Jurkat, Clone E6-1 (cell line): Measurements from ENCODE around the gene XRCC3. TPM values are rescaled to one million over a fixed set of nuclear protein-coding genes. Genes with fewer than 3 reads are reported as not detected.

Experiments
- DNase-seq: peaks from one replicate; pipeline ENCODE4 v3.0.0-alpha.2; 2011; ENCODE audit warnings: low read depth, low spot score
- H3K4me3 ChIP-seq: 2 replicates; pipeline ENCODE4 v1.5.1; 2011; ENCODE audit warnings: mild to moderate bottlenecking, low read length, control low read depth, moderate library complexity
- polyA plus RNA-seq: library from polyadenylated mRNA; unstranded; fragments of >200 nt; gene quantifications from one replicate; pipeline ENCODE4 v1.2.1, GENCODE V29; 2012; ENCODE audit warnings: missing spikeins; ENCODE audit not compliant: insufficient read length, insufficient read depth

XRCC3 gene
- polyA plus RNA-seq = 57.3 TPM

DNA sequence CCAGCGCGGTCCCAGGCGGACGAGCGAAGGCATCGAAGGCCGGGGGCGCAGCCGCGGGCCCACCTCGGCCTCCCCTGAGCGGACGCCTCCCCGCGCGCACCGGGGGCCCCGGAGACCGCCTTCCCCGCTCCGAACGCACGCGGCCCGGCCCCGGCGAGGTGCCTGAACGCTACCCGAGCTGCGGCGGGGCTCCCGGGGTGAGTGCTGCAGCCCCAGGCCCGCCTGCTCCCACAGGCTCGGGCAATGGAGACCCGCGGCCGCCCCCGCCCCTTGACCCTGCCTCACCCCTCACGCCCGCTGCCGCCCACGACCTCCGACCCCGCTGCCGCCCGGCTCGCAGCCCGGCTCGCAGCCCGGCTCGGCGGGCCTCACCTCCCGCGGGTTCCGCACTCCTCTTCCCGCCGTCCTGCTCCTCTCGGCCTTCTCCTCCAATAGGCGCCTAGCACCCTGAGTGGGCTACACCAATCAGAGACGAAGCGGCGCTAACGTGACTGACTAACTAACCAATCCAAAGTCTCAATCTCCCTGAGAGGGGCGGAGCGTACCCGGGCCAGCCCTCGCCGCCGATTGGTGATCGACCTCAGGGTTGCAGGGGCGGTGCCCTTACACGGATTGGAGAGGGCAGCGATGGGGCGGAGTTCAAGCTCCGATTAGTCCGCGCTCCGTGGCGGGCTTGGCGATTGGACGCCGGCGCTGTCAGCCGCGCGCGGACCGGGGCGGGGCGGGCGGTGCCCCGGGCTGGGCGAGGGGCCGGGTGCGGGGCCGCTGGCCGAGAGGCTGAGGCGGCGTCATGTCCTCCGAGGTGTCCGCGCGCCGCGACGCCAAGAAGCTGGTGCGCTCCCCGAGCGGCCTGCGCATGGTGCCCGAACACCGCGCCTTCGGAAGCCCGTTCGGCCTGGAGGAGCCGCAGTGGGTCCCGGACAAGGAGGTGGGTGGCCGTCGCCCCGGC lies at the start of gene XRCC3, which contains the start of gene ZFYVE21:
Gene XRCC3, minus strand, starts transcription at position 400 of the 949 bp plus-strand sequence. CDS start 4,364 bp downstream, outside the sequence.
Gene ZFYVE21, plus strand, starts transcription at position 759 of the 949 bp plus-strand sequence. Its CDS starts 32 bp downstream, at position 791.
- DNase-seq = peak; percentile 99
- peak within 1 kb of the TSS; percentile 70 for H3K4me3 ChIP-seq

- no peak overlapping the region for H3K4me3 ChIP-seq
- peak; percentile 8 for DNase-seq
Observed at GRCh38 chr14:103763730-103764488, 48.7 kb upstream of the XRCC3 start.

DNA sequence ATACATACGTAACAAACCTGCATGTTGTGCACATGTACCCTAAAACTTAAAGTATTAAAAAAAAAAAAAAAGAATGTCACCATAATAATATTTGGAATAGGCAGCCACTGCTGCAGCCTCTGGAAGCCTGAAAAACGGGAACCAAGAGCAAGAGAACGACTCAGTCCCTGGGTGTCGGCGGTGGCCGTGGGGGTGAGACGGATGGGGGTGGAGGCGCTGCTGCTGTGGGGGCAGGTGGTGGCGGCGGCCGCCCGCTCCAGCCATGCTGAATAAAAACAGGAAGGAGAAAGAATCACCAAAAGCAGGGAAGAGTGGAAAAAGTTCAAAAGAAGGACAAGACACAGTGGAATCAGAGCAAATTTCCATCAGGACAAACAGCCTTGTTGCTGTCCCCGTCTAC lies 47.3 kb upstream of the XRCC3 start:
- no peak for DNase-seq
- H3K4me3 ChIP-seq = no peak overlapping the region

GRCh38 chr14:103762036-103762435 lies 46.8 kb upstream of the XRCC3 start:
- DNase-seq = no peak
- no peak overlapping the region for H3K4me3 ChIP-seq

DNA sequence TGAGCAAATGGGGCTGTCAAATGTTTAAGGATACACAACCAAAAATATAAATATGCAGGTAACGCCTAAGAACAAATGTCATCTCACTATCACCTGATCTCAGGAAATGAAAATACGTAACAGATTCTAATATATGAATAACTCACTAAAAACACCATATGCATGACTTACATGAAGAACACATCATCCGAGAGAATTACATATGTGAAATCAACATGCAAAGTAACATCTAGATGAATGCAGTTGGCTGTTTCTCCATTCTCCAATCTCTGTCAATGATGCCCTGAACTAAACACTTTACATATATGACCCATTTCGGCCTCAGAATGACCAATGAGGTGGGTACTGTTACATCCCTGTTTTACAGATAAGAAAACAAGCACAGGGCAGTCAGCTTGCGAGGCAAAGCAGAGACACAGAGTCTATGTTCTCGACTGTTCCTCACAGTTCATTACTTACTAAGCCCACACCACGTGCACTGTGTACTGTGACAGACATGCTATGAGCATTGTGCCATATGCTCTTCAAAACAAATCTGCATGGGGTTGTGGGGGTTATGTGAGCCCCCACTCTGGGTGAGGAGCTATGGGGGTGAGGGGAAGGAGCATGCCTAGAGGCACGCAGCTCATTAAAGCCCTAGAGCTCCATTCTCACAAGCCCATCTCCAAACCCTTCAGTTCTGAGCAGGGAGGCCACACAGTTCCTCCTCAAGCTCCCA lies 43.0 kb upstream of the XRCC3 start:
- H3K4me3 ChIP-seq = no peak overlapping the region
- DNase-seq = no peak

GRCh38 chr14:103755060-103755459 lies 39.8 kb upstream of the XRCC3 start:
- DNase-seq = no peak
- H3K4me3 ChIP-seq = no peak overlapping the region

DNA sequence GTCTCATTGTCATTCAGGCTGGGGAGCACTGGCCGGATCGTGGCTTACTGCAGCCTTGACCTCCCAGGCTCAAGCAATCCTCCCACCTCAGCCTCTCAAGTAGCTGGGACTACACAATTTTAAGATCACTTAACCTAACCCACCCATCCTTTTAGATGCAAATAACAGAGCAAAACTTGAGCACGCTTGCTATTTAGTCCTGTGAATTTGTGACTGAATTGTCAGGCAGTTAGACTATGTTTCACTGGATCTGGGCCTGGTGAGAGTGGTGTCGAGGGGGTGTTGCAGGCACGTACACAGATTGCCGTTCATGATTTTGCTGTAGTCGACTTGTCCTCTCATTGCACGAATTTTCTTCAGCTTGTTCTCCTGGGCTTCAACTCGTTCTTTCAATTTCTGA lies 38.5 kb upstream of the XRCC3 start:
- no peak for DNase-seq

GRCh38 chr14:103749860-103750259 lies 34.6 kb upstream of the XRCC3 start:
- H3K4me3 ChIP-seq = no peak overlapping the region
- DNase-seq = peak; percentile 57

More for the DNA sequence above, 38.5 kb upstream of the XRCC3 start:
- no peak overlapping the region for H3K4me3 ChIP-seq

DNA sequence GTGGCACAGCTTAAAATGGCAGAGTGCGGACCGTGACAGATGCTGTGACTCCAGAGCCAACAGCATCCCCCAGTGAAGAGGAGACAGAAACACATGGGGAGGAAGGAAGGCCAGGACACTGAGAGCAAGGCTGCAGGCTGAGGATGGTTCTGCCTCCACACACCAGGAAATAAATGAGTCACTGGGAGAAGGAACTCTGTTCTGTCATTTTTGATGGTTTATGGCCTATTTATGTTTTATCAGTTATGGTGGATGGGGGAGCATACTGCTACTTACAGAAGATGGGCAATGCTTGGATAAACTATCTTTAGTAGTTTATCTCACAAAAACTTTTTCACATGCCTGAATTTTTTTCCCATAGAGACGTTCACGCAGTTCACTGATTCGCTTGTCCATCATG lies 34.2 kb upstream of the XRCC3 start:
- peak; percentile 31 for DNase-seq
- H3K4me3 ChIP-seq = no peak overlapping the region

- DNase-seq = peak; percentile 96
- peak overlapping the region; percentile 33 for H3K4me3 ChIP-seq
Observed at GRCh38 chr14:103748534-103748857, 33.2 kb upstream of the XRCC3 start.

DNA sequence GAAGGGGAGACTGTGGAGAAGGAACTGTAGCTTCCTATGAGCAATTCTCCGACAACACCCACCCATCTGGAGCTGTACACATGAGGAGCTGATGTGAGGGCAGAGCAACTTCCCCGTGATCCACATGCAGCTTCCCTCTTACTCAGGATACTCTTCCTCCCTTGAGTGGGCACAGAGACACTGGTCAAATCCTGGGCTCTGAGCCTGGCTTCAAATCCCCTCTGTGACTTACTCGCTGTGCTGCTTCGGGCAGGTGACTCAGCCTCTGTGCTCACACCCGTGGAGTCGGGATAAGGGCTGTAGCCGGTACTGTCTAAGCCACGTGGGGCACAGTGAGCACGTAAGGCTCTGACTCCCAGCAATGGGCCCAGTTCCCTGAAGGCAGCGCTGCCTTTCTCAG lies 31.4 kb upstream of the XRCC3 start:
- no peak for DNase-seq
- no peak overlapping the region for H3K4me3 ChIP-seq

DNA sequence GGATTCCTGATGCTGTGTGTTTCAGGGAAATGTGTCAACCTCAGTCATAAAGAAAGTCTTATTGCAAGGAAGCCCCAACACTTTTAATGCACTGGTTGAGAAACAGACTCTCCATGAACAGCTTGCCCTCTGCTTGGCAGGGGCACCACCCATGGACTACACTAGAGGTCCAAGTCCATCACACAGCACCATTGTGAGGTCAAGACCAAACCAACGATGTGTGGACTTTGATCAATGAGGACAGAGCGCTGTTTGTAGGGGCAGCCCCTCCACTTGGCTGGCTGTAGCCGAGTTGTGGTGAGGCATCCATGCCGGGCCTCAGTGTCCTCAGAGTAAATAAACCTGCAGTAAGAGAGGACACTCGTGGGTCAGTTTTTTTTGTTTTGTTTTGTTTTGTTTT lies 30.2 kb upstream of the XRCC3 start:
- H3K4me3 ChIP-seq = no peak overlapping the region
- DNase-seq = no peak

- no peak for DNase-seq
- no peak overlapping the region for H3K4me3 ChIP-seq
Observed at GRCh38 chr14:103744621-103745395, 29.6 kb upstream of the XRCC3 start.

DNA sequence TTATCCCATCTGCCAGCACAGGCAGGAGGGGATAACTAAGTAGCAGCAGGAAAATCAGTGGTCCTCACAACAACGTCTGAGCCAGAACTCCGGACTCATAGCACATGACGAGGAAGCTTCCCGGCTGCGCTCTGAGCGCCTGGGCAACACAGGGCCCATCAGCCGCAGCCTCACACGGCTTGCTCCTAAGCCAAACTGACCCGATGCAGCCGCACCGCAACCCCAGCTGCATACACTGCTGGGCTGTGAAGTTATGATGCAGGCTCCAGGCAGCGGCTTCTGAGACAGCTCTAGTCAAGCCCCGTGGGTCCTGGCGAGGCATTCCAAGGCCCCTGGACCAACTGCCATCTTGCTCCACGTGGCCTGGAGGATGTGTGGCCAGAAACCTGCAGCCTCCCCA lies 28.4 kb upstream of the XRCC3 start:
- no peak overlapping the region for H3K4me3 ChIP-seq

DNA sequence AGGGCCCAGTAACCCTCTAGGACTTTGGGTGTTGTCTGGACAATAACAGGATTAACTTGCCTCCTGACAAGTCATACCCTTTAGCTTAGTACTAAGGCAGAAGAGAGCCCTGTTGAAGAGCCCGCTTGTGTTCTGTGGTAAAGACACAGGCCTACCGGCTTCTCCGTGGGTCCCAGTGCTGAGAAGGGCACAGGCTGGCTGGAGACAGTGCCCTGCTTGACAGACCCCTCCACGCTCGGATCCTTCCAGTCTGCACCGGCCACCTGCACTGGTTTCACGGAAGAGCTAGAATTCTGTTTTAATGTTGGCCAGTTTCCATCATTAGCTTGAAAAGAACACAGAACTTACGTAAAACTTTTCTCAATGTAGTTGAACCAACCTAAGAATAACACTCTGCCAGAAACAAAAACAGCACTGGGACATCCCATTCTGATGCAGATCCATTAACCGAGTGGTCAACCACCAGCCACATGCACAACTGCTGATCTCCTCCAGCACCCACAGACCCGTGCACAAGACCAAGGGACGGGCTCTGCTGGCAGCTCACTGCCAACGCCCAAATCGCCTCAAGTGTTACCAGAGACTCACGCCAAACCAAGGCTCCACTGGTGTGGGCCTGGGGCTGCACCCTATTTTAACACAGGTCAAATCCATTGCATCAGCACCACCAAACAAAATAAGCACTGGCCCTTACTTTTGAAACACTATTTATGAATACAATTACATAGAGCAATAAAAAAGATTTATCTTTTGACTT lies 27.4 kb upstream of the XRCC3 start:
- no peak overlapping the region for H3K4me3 ChIP-seq
- DNase-seq = no peak

More for the DNA sequence above, 28.4 kb upstream of the XRCC3 start:
- DNase-seq = no peak

- DNase-seq = no peak
- no peak overlapping the region for H3K4me3 ChIP-seq
Observed at GRCh38 chr14:103741876-103742275, 26.6 kb upstream of the XRCC3 start.

DNA sequence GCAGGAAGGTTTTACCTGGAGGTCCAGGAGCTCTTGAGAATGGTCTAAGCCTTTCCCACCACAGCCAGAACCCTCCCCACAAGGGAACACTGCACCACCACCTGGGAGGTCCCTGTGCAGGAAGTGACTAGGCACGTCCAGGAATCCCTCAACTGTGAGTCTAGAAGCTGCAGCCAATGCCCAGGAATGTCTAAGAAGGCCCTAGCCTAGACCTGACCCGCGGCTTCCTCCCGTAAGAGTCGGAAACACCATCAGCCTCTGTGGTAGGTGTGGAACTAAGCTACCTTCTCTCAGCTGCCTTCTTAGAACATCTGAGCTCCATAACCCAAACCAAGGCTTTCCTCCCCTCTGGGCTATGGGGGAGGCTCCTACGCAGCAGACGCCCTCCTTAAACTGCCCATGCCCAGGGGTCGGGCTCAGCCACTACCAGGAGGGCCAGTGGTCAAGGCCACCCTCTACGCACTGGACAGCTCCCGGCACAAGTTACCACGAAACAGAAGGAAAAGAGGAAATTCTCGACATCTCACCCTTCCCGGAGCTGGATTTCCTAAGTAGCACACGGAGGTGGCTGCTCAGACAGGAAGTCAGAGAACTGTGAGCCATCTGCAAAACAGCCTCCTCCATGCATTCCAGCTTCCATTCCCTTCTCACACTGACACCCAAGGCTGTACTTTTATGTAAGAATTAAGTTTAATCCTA lies 25.9 kb upstream of the XRCC3 start:
- DNase-seq = no peak
- H3K4me3 ChIP-seq = no peak overlapping the region
